K562 (cell line): ENCODE results near the gene FAM89B. TPM values are rescaled to one million over a fixed set of nuclear protein-coding genes. Genes with fewer than 3 reads are reported as not detected.
A peak's percentile ranks its signal among the peaks of the same experiment; 100 is the strongest.

ENCODE experiments used
- ATAC-seq: fragments of 200-7000 bp; cut with Tn5 transposase; 3 replicates; pipeline ENCODE4 v1.9.1; 2020; ENCODE audit warnings: moderate library complexity
- BruUV-seq: library from RNA; stranded (reverse); fragments of 400-500 nt; replicated peaks from 2 replicates; lab custom pipeline; 2021; lab: Mats Ljungman, UMichigan
- CTCF ChIA-PET: fragments of 300-600 bp; formaldehyde crosslinking; extraction: SDS; loops from one replicate; lab custom pipeline; 2021; ENCODE audit warnings: low intra/inter-chr PET ratio; lab: Yijun Ruan, JAX
- POLR2A ChIA-PET: fragments of 300-600, 350-650 bp; sonication (Branson Sonifier 250); formaldehyde crosslinking; extraction: SDS; loops from one replicate; lab custom pipeline; 2021; ENCODE audit warnings: antibody characterized with exemption, inconsistent platforms; lab: Yijun Ruan, JAX
- DNase-seq, 4 experiments: peaks; one replicate each; pipeline versions ENCODE4 v3.0.0 to v3.0.0-alpha.2; 2011 to 2018; ENCODE audit warnings: low spot score in 3 of 4, mixed read lengths in 3 of 4; ENCODE audit errors: extremely low read depth in 1 of 4
- FAIRE-seq: peaks from 2 replicates; lab custom pipeline; 2011; peaks lifted over from hg19 to GRCh38; lab: Jason Lieb, UNC
- H2AFZ ChIP-seq: 2 replicates; pipeline ENCODE4 v1.6.0; 2011; ENCODE audit warnings: low read depth, low read length, control low read depth, inconsistent platforms
- H3K27ac ChIP-seq: fragments of 200-600 bp; 3 replicates; pipeline ENCODE4 v1.8.0; 2011; ENCODE audit warnings: low read depth, mild to moderate bottlenecking, control low read depth, inconsistent platforms, low read length, moderate library complexity, mixed read lengths; ENCODE audit errors: extremely low read depth
- H3K27me3 ChIP-seq, 2 experiments: fragments of 300-600 bp in 1 of 2; 2 replicates in 1 of 2; 3 replicates in 1 of 2; pipeline versions ENCODE4 v1.6.0 to v1.8.0; 2011; ENCODE audit warnings: inconsistent platforms in 2 of 2, low read length in 2 of 2, mild to moderate bottlenecking in 1 of 2, mixed read lengths in 1 of 2, moderate library complexity in 1 of 2; ENCODE audit not compliant: control insufficient read depth in 2 of 2, insufficient read depth in 2 of 2
- H3K36me3 ChIP-seq: fragments of 300-600 bp; 3 replicates; pipeline ENCODE4 v1.8.0; 2011; ENCODE audit warnings: mild to moderate bottlenecking, low read length, inconsistent platforms; ENCODE audit not compliant: control insufficient read depth, insufficient read depth
- H3K4me1 ChIP-seq, 2 experiments: fragments of 200-600 bp in 1 of 2; replicated peaks in 1 of 2; 2 replicates in 1 of 2; 3 replicates in 1 of 2; pipeline versions ENCODE4 v1.5.1 to v1.8.0; 2011; ENCODE audit warnings: inconsistent platforms in 2 of 2, low read length in 2 of 2, mild to moderate bottlenecking in 1 of 2, mixed read lengths in 1 of 2, moderate library complexity in 1 of 2; ENCODE audit not compliant: control insufficient read depth in 2 of 2, insufficient read depth in 2 of 2
- H3K4me2 ChIP-seq: 2 replicates; pipeline ENCODE4 v1.6.1; 2011; ENCODE audit warnings: low read length, control low read depth, inconsistent platforms, mixed read lengths; ENCODE audit not compliant: insufficient read depth
- H3K4me3 ChIP-seq: fragments of 200-600 bp; sonication (generic), shearing (Covaris generic); 2 replicates; pipeline ENCODE4 v1.5.1; 2016; ENCODE audit warnings: control low read depth, inconsistent platforms
- H3K79me2 ChIP-seq: fragments of 200-600 bp; 3 replicates; pipeline ENCODE4 v1.8.0; 2011; ENCODE audit warnings: low read length, inconsistent platforms; ENCODE audit not compliant: control insufficient read depth, insufficient read depth
- H3K9ac ChIP-seq, 2 experiments: 2 replicates each; pipeline versions ENCODE4 v1.6.0 to v1.6.1; 2011; ENCODE audit warnings: low read depth in 2 of 2, low read length in 2 of 2, control low read depth in 1 of 2, inconsistent platforms in 1 of 2, mild to moderate bottlenecking in 1 of 2, mixed read lengths in 1 of 2; ENCODE audit not compliant: insufficient read depth in 1 of 2
- H3K9me1 ChIP-seq: one replicate; pipeline ENCODE4 v1.6.0; 2011; ENCODE audit warnings: inconsistent platforms, mild to moderate bottlenecking, low read length, moderate library complexity; ENCODE audit not compliant: control insufficient read depth, insufficient read depth
- H3K9me3 ChIP-seq: replicated peaks from 2 replicates; pipeline ENCODE4 v1.5.1; 2011; ENCODE audit warnings: low read depth, low read length, inconsistent platforms; ENCODE audit not compliant: control insufficient read depth, insufficient read depth
- H4K20me1 ChIP-seq: replicated peaks from 2 replicates; pipeline ENCODE4 v1.6.1; 2011; ENCODE audit warnings: low read length, inconsistent platforms, mixed read lengths; ENCODE audit not compliant: control insufficient read depth, insufficient read depth
- NFIC ChIP-seq: fragments of 450-650 bp; IDR thresholded peaks from 2 replicates; pipeline ENCODE4 v1.6.1; 2017; ENCODE audit warnings: mild to moderate bottlenecking, inconsistent platforms
- PCBP1 ChIP-seq: fragments of 200-400 bp; formaldehyde crosslinking; IDR thresholded peaks from 2 replicates; pipeline ENCODE4 v1.6.1; 2018; ENCODE audit warnings: mild to moderate bottlenecking, low read depth, low read length; ENCODE audit not compliant: poor library complexity, severe bottlenecking
- PHB ChIP-seq: fragments of 250-450 bp; sonication (Bioruptor Pico); IDR thresholded peaks from 2 replicates; pipeline ENCODE4 v1.5.0; 2021
- ZBTB33 ChIP-seq: sonication (generic); formaldehyde crosslinking; IDR thresholded peaks from 2 replicates; pipeline ENCODE4 v1.8.1; 2023; ENCODE audit warnings: mild to moderate bottlenecking, missing genetic modification reagents
- WGBS: fragments of 100-300 bp; shearing (Covaris generic); methylation state at CpG from one replicate; pipeline ENCODE4 v1.1.6; 2016; ENCODE audit warnings: low coverage, mixed read lengths; ENCODE audit not compliant: insufficient coverage; ENCODE audit errors: missing lambda C conversion rate; 5-methylcytosine and 5-hydroxymethylcytosine counted together
- in situ Hi-C: fragments of 300-500 bp; cut with MboI; formaldehyde crosslinking; loops from 4 replicates; pipeline ENCODE4 v1.15.0; 2018; ENCODE audit warnings: inconsistent platforms, mixed read lengths
- intact Hi-C: fragments of 100-400 bp; cut with micrococcal nuclease; formaldehyde crosslinking; loops from 2 replicates; pipeline ENCODE4 v1.14.2; 2022
- polyA plus RNA-seq, 8 experiments: library from polyadenylated mRNA; depleted of rRNA in 4 of 8; stranded (reverse) in 5 of 8; unstranded in 3 of 8; fragments of >200 nt; fragmentation: Nextera tagmentation in 2 of 8; fragmentation: Illumina TruSeq in 1 of 8; extraction: Ambion mirVana in 2 of 8; extraction: Trizol in 1 of 8; gene quantifications; 2 replicates each; pipeline versions ENCODE4 v1.2.1 to v1.2.3, GENCODE V29; 2011 to 2014; ENCODE audit warnings: inconsistent platforms in 1 of 8, missing spikeins in 1 of 8
- total RNA-seq, 7 experiments: library from RNA; depleted of rRNA in 6 of 7; stranded (reverse); fragments of >200 nt in 6 of 7; fragmentation: Illumina TruSeq in 2 of 7; extraction: Trizol in 2 of 7; gene quantifications; 2 replicates each; pipeline versions ENCODE4 v1.2.1 to v1.2.3, GENCODE V29; 2011 to 2021; ENCODE audit warnings: low replicate concordance in 1 of 7

Gene FAM89B
- total and polyA plus RNA-seq, 9 of the 15 experiments (the other 6 are each of a cell fraction or from before 2014, with no cell fraction given), result 0.32 to 27.6 (median 11.9) TPM

- H2AFZ ChIP-seq, result no peak overlapping the region
- H3K9me1 ChIP-seq, result peaks cover 4% of the 10 kb centered on the region
- intact Hi-C loops (loop anchor here (5.0 kb wide), 1 partner anchor 43 kb away; no protein-coding TSS in a partner anchor), in situ Hi-C loops (no loop called here)
- H3K4me2 ChIP-seq, result no peak overlapping the region
- no peaks in the 10 kb centered on the region for H3K27me3 ChIP-seq
- no peak for FAIRE-seq
- whole genome bisulfite sequencing, result 92% methylated on average over 17 of the region's 51 CpGs
- BruUV-seq, result no TSS peak
- no peak overlapping the region for H3K27ac ChIP-seq
- ChIA-PET POLR2A (interaction anchor here (0.6 to 2.8 kb wide), 11 partner anchors 8 to 1380 kb away, joined by 3 to 11 read pairs (median 4); partner anchors contain the start of genes FAM89B, KCNK7, NEAT1 and ZNRD2), CTCF (interaction anchor here (0.7 kb wide), 1 partner anchor 263 kb away, joined by 3 read pairs; no protein-coding TSS in a partner anchor)
- no peak for ATAC-seq
- H3K36me3 ChIP-seq, result peaks cover 70% of the 10 kb centered on the region; the same call in 2 of the 3 replicates
- H3K4me3 ChIP-seq, result no peak overlapping the region
- H4K20me1 ChIP-seq, result 0 out of 2 replicates have a peak, but pooled peaks cover 4% of the 10 kb centered on the region
- DNase-seq, result no peak
- H3K79me2 ChIP-seq, result peaks cover 3% of the 10 kb centered on the region; the same call in 1 of the 3 replicates
- H3K4me1 ChIP-seq, result peaks cover 16 to 69% of the 10 kb centered on the region in 2 experiments
- H3K9me3 ChIP-seq, result no peaks in the 10 kb centered on the region
- TF ChIP-seq PHB (CRISPR knock-in tag) (no peak), NFIC (peak; percentile 52), ZBTB33 (CRISPR knock-in tag) (peak; percentile 86), PCBP1 (peak; percentile 51)
- peak overlapping the region in 1 of 2 experiments; percentile 55; a peak in 1 of 4 replicates for H3K9ac ChIP-seq
Measured at GRCh38 chr11:65585396-65586246, 13.3 kb downstream of the FAM89B start.
